ENCODE measurements around the gene ZNF280B. TPM values are rescaled to one million over a fixed set of nuclear protein-coding genes. Genes with fewer than 3 reads are reported as not detected.

Gene ZNF280B
- total and polyA plus RNA-seq, 9 of the 15 experiments (the other 6 are each of a cell fraction or from before 2014, with no cell fraction given), result 7.7 to 29.9 (median 20.0) TPM

- H2AFZ ChIP-seq (ENCODE audit: low read depth, low read length), result no peak overlapping the region
- peaks cover 8% of the 10 kb centered on the region for H3K9me3 ChIP-seq (replicated peaks; ENCODE audit: control insufficient read depth, insufficient read depth, low read depth, low read length)
- no TSS peak for BruUV-seq (replicated peaks)
- H3K9me1 ChIP-seq (ENCODE audit: control insufficient read depth, insufficient read depth, low read length), result no peaks in the 10 kb centered on the region
- no peak overlapping the region for H3K27ac ChIP-seq (ENCODE audit: extremely low read depth, low read depth, low read length)
- 0% methylated on average over 2 of the region's 2 CpGs for WGBS (ENCODE audit: insufficient coverage, low coverage, missing lambda C conversion rate)
- ChIA-PET POLR2A (interaction anchor here (0.6 to 1.1 kb wide), 3 partner anchors 26 to 405 kb away, joined by 3 to 4 read pairs (median 3); no protein-coding TSS in a partner anchor), CTCF (ENCODE audit: low intra/inter-chr PET ratio) (interaction anchor here (0.8 to 1.2 kb wide), 3 partner anchors 8 to 290 kb away, joined by 3 read pairs; no protein-coding TSS in a partner anchor)
- intact Hi-C loops (cut with micrococcal nuclease) (no loop called here), in situ Hi-C loops (cut with MboI) (no loop called here)
- no peaks in the 10 kb centered on the region for H3K4me1 ChIP-seq (replicated peaks in 1 of 2; ENCODE audit: control insufficient read depth in 2 of 2, insufficient read depth in 2 of 2, low read length in 2 of 2)
- FAIRE-seq, result no peak
- no peak overlapping the region for H3K4me2 ChIP-seq (ENCODE audit: insufficient read depth, low read length)
- H3K36me3 ChIP-seq (ENCODE audit: control insufficient read depth, insufficient read depth, low read length), result no peaks in the 10 kb centered on the region
- ATAC-seq, result no peak
- no peak for DNase-seq (ENCODE audit: extremely low read depth in 1 of 4, low spot score in 3 of 4)
- H3K27me3 ChIP-seq (ENCODE audit: control insufficient read depth in 2 of 2, insufficient read depth in 2 of 2, low read length in 2 of 2), result peaks cover 0 to 14% of the 10 kb centered on the region in 2 experiments; a peak in 3 of 5 replicates
- no peak overlapping the region for H3K4me3 ChIP-seq
- no peaks in the 10 kb centered on the region for H4K20me1 ChIP-seq (replicated peaks; ENCODE audit: control insufficient read depth, insufficient read depth, low read length)
- no peaks in the 10 kb centered on the region for H3K79me2 ChIP-seq (ENCODE audit: control insufficient read depth, insufficient read depth, low read length)
- no peak overlapping the region for H3K9ac ChIP-seq (ENCODE audit: insufficient read depth in 1 of 2, low read depth in 2 of 2, low read length in 2 of 2)
- TF ChIP-seq ZNF586 (CRISPR knock-in tag; conservative IDR thresholded peaks at IDR 0.05) (no peak), STAT5B (CRISPR knock-in tag; IDR thresholded peaks at IDR 0.05) (peak; percentile 24; the same call in 1 of the 2 replicates), CBX5 (IDR thresholded peaks at IDR 0.05; ENCODE audit: borderline replicate concordance, low read depth) (no peak), ZNF277 (CRISPR knock-in tag; IDR thresholded peaks at IDR 0.05; ENCODE audit: borderline replicate concordance) (peak; percentile 46; the same call in 1 of the 2 replicates), ZNF354B (CRISPR knock-in tag; IDR thresholded peaks at IDR 0.05) (0 out of 2 replicates have a peak, but pooled peaks have one; percentile 9), RERE (CRISPR knock-in tag; IDR thresholded peaks at IDR 0.05; ENCODE audit: borderline replicate concordance) (no peak), FIP1L1 (IDR thresholded peaks at IDR 0.05; ENCODE audit: low read depth, low read length, poor library complexity, severe bottlenecking) (no peak), ZBTB8A (IDR thresholded peaks at IDR 0.05; ENCODE audit: partially characterized antibody) (no peak), DMBX1 (CRISPR knock-in tag; IDR thresholded peaks at IDR 0.05; ENCODE audit: borderline replicate concordance) (no peak), TAF9B (IDR thresholded peaks at IDR 0.05; ENCODE audit: partially characterized antibody) (no peak)
- TF ChIP-seq, protein P1, sequence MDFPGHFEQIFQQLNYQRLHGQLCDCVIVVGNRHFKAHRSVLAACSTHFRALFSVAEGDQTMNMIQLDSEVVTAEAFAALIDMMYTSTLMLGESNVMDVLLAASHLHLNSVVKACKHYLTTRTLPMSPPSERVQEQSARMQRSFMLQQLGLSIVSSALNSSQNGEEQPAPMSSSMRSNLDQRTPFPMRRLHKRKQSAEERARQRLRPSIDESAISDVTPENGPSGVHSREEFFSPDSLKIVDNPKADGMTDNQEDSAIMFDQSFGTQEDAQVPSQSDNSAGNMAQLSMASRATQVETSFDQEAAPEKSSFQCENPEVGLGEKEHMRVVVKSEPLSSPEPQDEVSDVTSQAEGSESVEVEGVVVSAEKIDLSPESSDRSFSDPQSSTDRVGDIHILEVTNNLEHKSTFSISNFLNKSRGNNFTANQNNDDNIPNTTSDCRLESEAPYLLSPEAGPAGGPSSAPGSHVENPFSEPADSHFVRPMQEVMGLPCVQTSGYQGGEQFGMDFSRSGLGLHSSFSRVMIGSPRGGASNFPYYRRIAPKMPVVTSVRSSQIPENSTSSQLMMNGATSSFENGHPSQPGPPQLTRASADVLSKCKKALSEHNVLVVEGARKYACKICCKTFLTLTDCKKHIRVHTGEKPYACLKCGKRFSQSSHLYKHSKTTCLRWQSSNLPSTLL (IDR thresholded peaks at IDR 0.05), result no peak
Measured at GRCh38 chr22:22458387-22458786, 50.2 kb downstream of the ZNF280B start.

Data from K562 (cell line).